Fibroblast of lung (primary cell): ENCODE measurements around the gene EFEMP1. TPM values are rescaled to one million over a fixed set of nuclear protein-coding genes. Genes with fewer than 3 reads are reported as not detected.

ENCODE experiments used
- DNase-seq, 2 donors: peaks; one replicate each; pipeline versions ENCODE4 v3.0.0 to v3.0.0-alpha.2; 2010; ENCODE audit warnings: low read depth in 2 of 2
- H2AFZ ChIP-seq: 2 replicates; pipeline ENCODE4 v1.5.1; 2012; ENCODE audit warnings: low read length, control low read depth, inconsistent platforms
- H3K27ac ChIP-seq: 2 replicates; pipeline ENCODE4 v1.5.1; 2011; ENCODE audit warnings: low read length, control low read depth; ENCODE audit not compliant: insufficient read depth
- H3K27me3 ChIP-seq: 2 replicates; pipeline ENCODE4 v1.5.1; 2011; ENCODE audit warnings: mild to moderate bottlenecking, low read length; ENCODE audit not compliant: control insufficient read depth, insufficient read depth
- H3K36me3 ChIP-seq: 2 replicates; pipeline ENCODE4 v1.5.1; 2011; ENCODE audit warnings: low read length; ENCODE audit not compliant: control insufficient read depth, insufficient read depth
- H3K4me1 ChIP-seq: 2 replicates; pipeline ENCODE4 v1.5.1; 2011; ENCODE audit warnings: low read length; ENCODE audit not compliant: control insufficient read depth, insufficient read depth; ENCODE audit errors: extremely low read depth
- H3K4me2 ChIP-seq: 2 replicates; pipeline ENCODE4 v1.5.1; 2011; ENCODE audit warnings: low read length, control low read depth; ENCODE audit not compliant: insufficient read depth; ENCODE audit errors: extremely low read depth
- H3K4me3 ChIP-seq, 4 experiments: fragments of 200-600 bp in 1 of 4; sonication (generic) in 1 of 4; replicated peaks in 1 of 4; 2 replicates each; pipeline ENCODE4 v1.5.1; 2011 to 2016; ENCODE audit warnings: low read length in 4 of 4, low read depth in 3 of 4, mild to moderate bottlenecking in 3 of 4, control low read depth in 2 of 4, inconsistent platforms in 1 of 4, mixed read lengths in 1 of 4; ENCODE audit not compliant: insufficient read depth in 1 of 4; ENCODE audit errors: control extremely low read depth in 1 of 4
- H3K79me2 ChIP-seq: 2 replicates; pipeline ENCODE4 v1.5.1; 2012; ENCODE audit warnings: mild to moderate bottlenecking, low read length, inconsistent platforms; ENCODE audit not compliant: control insufficient read depth, insufficient read depth
- H3K9ac ChIP-seq: 2 replicates; pipeline ENCODE4 v1.5.1; 2011; ENCODE audit warnings: mild to moderate bottlenecking, low read length, control low read depth; ENCODE audit not compliant: insufficient read depth
- H3K9me3 ChIP-seq: 2 replicates; pipeline ENCODE4 v1.5.1; 2012; ENCODE audit warnings: low read depth, low read length; ENCODE audit not compliant: control insufficient read depth, insufficient read depth
- H4K20me1 ChIP-seq: 2 replicates; pipeline ENCODE4 v1.5.1; 2011; ENCODE audit warnings: low read length; ENCODE audit not compliant: control insufficient read depth, insufficient read depth; ENCODE audit errors: extremely low read depth
- CTCF ChIP-seq, 2 donors: IDR thresholded peaks in 1 of 2; conservative IDR thresholded peaks in 1 of 2; 1 replicate in 1 of 2; 2 replicates in 1 of 2; pipeline ENCODE4 v1.5.1; 2011 to 2012; ENCODE audit warnings: low read length in 2 of 2, control low read depth in 1 of 2, inconsistent platforms in 1 of 2, low read depth in 1 of 2, mild to moderate bottlenecking in 1 of 2
- EZH2 ChIP-seq: IDR thresholded peaks from 2 replicates; pipeline ENCODE4 v1.5.1; 2012; ENCODE audit warnings: low read length, control low read depth, mild to moderate bottlenecking; ENCODE audit errors: missing control alignments
- polyA plus RNA-seq, 2 donors: library from polyadenylated mRNA; depleted of rRNA in 1 of 2; stranded (reverse) in 1 of 2; unstranded in 1 of 2; fragments of >200 nt; gene quantifications; 2 replicates each; pipeline ENCODE4 v1.2.1, GENCODE V29; 2011 to 2012; ENCODE audit warnings: missing spikeins in 1 of 2
- total RNA-seq: library from RNA; depleted of rRNA; stranded (reverse); fragments of >200 nt; gene quantifications from 2 replicates; pipeline ENCODE4 v1.2.1, GENCODE V29; 2014

The EFEMP1 gene
- total and polyA plus RNA-seq, 2 donors (not counting 1 experiment from before 2014, with no cell fraction given) = 467 to 724 TPM

DNA sequence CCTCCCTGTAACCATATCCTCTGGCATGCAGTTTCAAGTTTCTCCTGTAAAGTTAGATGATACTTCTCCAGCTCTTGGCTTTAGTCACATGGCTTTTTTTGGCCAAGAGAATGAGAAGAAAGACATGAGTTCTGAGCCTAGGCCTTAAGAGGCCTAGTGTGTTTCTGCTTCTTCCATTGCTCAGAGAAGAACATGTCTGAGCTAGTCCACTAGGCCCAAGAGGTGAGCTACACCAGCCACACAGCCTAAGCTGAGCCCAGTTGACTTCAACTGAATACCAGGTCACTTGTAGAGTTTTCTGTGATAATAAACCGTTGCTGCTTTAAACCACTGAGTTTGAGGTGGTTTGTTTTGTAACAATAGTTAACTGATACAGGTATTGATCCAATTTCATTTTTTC, 19.9 kb upstream of the EFEMP1 start:
- TF ChIP-seq EZH2 (no peak), CTCF (conservative IDR thresholded peaks at IDR 0.05 in 1 of 2, IDR thresholded peaks at IDR 0.05 in 1 of 2; ENCODE audit: low read depth in 1 of 2, low read length in 2 of 2) (no peak)
- Histone ChIP-seq H4K20me1 (no peaks in the 10 kb centered on the region), H3K4me2 (no peak overlapping the region), H3K79me2 (no peaks in the 10 kb centered on the region), H3K4me3 (no peak overlapping the region), H3K36me3 (no peaks in the 10 kb centered on the region), H3K9me3 (no peaks in the 10 kb centered on the region), H3K27ac (no peak overlapping the region), H3K9ac (no peak overlapping the region), H2AFZ (no peak overlapping the region), H3K4me1 (no peaks in the 10 kb centered on the region), H3K27me3 (no peaks in the 10 kb centered on the region)
- no peak for DNase-seq

DNA sequence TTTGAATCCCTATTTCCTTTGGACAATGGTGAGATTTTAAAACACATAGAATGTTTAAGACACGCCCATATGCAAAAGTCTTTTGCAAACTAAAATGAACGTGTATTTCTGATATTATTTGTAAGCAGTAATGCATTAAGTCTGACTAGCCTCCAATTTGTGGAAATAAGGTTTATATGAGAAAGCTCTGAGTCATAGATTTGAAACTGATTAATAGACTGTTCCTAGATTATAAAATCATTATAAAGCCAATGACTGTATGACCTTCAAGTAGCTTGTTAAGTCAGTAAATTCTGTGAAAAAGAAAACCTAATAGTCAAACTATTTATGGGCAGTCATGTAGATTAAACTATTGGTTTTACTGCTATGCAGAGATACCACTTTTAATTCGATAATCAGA, 12.8 kb upstream of the EFEMP1 start:
- H4K20me1 ChIP-seq = no peaks in the 10 kb centered on the region
- H3K36me3 ChIP-seq = no peaks in the 10 kb centered on the region
- no peak overlapping the region for H2AFZ ChIP-seq
- TF ChIP-seq CTCF (conservative IDR thresholded peaks at IDR 0.05 in 1 of 2, IDR thresholded peaks at IDR 0.05 in 1 of 2; ENCODE audit: low read depth in 1 of 2, low read length in 2 of 2) (no peak), EZH2 (no peak)
- no peak overlapping the region for H3K27ac ChIP-seq
- peak; percentile 37 to 88 for DNase-seq
- no peak overlapping the region for H3K4me3 ChIP-seq
- no peaks in the 10 kb centered on the region for H3K27me3 ChIP-seq
- H3K4me2 ChIP-seq = no peak overlapping the region
- no peaks in the 10 kb centered on the region for H3K9me3 ChIP-seq
- no peaks in the 10 kb centered on the region for H3K79me2 ChIP-seq
- H3K9ac ChIP-seq = no peak overlapping the region
- no peaks in the 10 kb centered on the region for H3K4me1 ChIP-seq

DNA sequence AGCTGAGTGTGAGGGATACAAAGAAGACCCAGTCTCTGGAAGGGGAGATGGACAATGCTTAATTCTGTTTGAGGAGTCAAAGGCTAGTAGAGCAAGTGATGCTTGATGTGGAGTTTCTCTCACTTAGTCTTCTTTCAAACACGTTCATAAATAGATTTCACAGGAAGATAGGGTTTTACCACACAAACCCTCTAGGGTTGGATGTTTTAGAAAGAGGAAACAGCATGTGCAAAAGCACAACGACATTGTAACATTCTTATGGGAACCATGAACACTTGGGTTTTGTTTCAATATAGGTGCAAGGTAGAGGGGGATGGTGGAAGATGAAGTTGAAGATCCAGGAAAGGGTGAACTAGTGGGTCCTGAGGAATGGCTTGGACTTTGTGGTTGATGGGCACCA, 10.8 kb upstream of the EFEMP1 start:
- no peak for DNase-seq
- no peaks in the 10 kb centered on the region for H3K9me3 ChIP-seq
- no peak overlapping the region for H2AFZ ChIP-seq
- H4K20me1 ChIP-seq = no peaks in the 10 kb centered on the region
- TF ChIP-seq CTCF (conservative IDR thresholded peaks at IDR 0.05 in 1 of 2, IDR thresholded peaks at IDR 0.05 in 1 of 2; ENCODE audit: low read depth in 1 of 2, low read length in 2 of 2) (no peak), EZH2 (no peak)
- H3K9ac ChIP-seq = no peak overlapping the region
- no peak overlapping the region for H3K4me2 ChIP-seq
- H3K4me3 ChIP-seq = no peak overlapping the region
- H3K79me2 ChIP-seq = no peaks in the 10 kb centered on the region
- no peaks in the 10 kb centered on the region for H3K36me3 ChIP-seq
- H3K27ac ChIP-seq = no peak overlapping the region
- H3K27me3 ChIP-seq = no peaks in the 10 kb centered on the region
- H3K4me1 ChIP-seq = no peaks in the 10 kb centered on the region
